ENCODE data around the gene TRMT13. TPM values are rescaled to one million over a fixed set of nuclear protein-coding genes. Genes with fewer than 3 reads are reported as not detected.

The TRMT13 gene
- total and polyA plus RNA-seq, 4 donors = 7.6 to 45.1 (median 12.3) TPM

DNA sequence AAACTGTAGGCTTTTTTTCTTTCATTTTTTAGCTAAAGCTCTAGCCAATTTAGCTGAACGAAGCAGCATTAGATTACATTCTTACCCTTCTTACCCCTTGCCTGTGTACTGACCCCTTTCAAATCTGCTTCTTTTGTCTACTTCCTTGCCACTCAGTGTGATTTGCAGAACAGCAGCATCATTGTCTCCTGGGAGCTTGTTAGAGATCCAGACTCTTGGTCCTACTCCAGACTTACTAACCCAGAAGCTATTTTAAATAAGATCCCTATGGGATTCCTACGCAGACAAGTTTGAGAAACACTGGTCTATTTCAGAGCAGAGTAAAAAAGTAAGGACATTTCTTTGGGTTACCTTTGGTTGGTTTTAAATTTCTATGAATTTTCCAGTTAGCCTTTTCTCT is 31.3 kb downstream of the TRMT13 start:
- peak overlapping the region in 1 of 2 donors; percentile 38 for H3K27ac ChIP-seq (ENCODE audit: low read depth in 1 of 2, low read length in 1 of 2)
- peaks cover 0 to 3% (median 0%) of the 10 kb centered on the region in 4 donors for H3K36me3 ChIP-seq (ENCODE audit: control insufficient read depth in 4 of 4, insufficient read depth in 4 of 4, low read length in 4 of 4)
- no peak overlapping the region for H3K4me3 ChIP-seq
- H3K9ac ChIP-seq (ENCODE audit: insufficient read depth in 1 of 2, low read length in 2 of 2) = no peak overlapping the region
- ATAC-seq (ENCODE audit: insufficient read depth, low FRiP score) (no peak), DNase-seq (peak in 1 of 3 donors; percentile 11)
- 71 to 78% methylated on average over 2 of the region's 2 CpGs for WGBS, 2 donors
- no peaks in the 10 kb centered on the region for H3K27me3 ChIP-seq (ENCODE audit: control insufficient read depth in 3 of 3, insufficient read depth in 3 of 3, low read length in 2 of 3)
- H3K4me1 ChIP-seq (ENCODE audit: control insufficient read depth in 5 of 5, insufficient read depth in 5 of 5, low read length in 5 of 5) = no peaks in the 10 kb centered on the region
- TF ChIP-seq, protein P1, sequence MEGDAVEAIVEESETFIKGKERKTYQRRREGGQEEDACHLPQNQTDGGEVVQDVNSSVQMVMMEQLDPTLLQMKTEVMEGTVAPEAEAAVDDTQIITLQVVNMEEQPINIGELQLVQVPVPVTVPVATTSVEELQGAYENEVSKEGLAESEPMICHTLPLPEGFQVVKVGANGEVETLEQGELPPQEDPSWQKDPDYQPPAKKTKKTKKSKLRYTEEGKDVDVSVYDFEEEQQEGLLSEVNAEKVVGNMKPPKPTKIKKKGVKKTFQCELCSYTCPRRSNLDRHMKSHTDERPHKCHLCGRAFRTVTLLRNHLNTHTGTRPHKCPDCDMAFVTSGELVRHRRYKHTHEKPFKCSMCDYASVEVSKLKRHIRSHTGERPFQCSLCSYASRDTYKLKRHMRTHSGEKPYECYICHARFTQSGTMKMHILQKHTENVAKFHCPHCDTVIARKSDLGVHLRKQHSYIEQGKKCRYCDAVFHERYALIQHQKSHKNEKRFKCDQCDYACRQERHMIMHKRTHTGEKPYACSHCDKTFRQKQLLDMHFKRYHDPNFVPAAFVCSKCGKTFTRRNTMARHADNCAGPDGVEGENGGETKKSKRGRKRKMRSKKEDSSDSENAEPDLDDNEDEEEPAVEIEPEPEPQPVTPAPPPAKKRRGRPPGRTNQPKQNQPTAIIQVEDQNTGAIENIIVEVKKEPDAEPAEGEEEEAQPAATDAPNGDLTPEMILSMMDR (IDR thresholded peaks at IDR 0.05; ENCODE audit: control extremely low read depth, extremely low read depth) = no peak
- no peaks in the 10 kb centered on the region for H3K9me3 ChIP-seq (ENCODE audit: control insufficient read depth in 4 of 4, insufficient read depth in 3 of 4, low read length in 3 of 4)

DNA sequence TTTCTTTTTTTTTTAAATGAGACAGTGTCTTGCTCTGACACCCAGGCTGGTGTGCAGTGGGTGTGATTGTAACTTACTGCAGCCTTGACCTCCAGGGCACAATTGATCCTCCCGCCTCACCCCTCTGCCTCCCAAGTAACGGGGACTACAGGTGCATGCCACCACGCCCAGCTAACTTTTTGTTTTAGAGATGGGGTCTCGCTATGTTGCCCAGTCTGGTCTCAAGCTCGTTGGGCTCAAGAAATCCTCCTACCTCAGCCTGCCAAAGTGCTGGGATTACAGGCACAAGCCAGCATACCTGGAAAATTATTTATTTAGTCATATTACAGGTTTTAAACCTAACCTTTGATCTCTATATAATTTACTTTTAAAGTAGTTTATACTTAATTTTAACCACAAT is 31.7 kb downstream of the TRMT13 start:
- DNase-seq = no peak
- TF ChIP-seq, protein P1 (IDR thresholded peaks at IDR 0.05; ENCODE audit: control extremely low read depth, extremely low read depth) = no peak
- H3K9ac ChIP-seq (ENCODE audit: insufficient read depth in 1 of 2, low read length in 2 of 2) = no peak overlapping the region
- H3K36me3 ChIP-seq (ENCODE audit: control insufficient read depth in 4 of 4, insufficient read depth in 4 of 4, low read length in 4 of 4) = peaks cover 0 to 3% (median 0%) of the 10 kb centered on the region in 4 donors
- no peak overlapping the region for H3K4me3 ChIP-seq
- ATAC-seq (ENCODE audit: insufficient read depth, low FRiP score) = no peak
- WGBS, 2 donors = 94 to 95% methylated on average over 5 of the region's 5 CpGs
- H3K27ac ChIP-seq (ENCODE audit: low read depth in 1 of 2, low read length in 1 of 2) = no peak overlapping the region
- H3K27me3 ChIP-seq (ENCODE audit: control insufficient read depth in 3 of 3, insufficient read depth in 3 of 3, low read length in 2 of 3) = no peaks in the 10 kb centered on the region
- no peaks in the 10 kb centered on the region for H3K9me3 ChIP-seq (ENCODE audit: control insufficient read depth in 4 of 4, insufficient read depth in 3 of 4, low read length in 3 of 4)
- H3K4me1 ChIP-seq (ENCODE audit: control insufficient read depth in 5 of 5, insufficient read depth in 5 of 5, low read length in 5 of 5) = no peaks in the 10 kb centered on the region

DNA sequence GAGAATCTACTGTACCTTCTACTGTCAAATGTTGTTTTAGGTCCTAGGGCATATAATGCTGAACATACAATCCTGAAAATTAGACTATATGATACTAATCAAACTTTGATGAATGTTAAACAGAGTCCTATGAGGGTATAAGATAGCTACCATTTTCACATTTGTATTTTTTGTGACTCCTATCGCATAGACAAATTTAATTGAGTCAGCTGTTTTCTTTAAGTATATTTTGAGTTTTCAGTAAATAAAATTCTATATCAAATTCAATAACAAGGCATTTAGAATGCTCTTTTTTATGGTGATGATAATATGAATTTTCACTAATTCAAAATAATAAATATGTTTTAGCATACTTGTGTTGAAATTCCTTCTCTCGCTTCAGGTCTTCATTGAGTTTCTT is 35.1 kb downstream of the TRMT13 start:
- WGBS, 2 donors = 96 to 98% methylated on average over 2 of the region's 2 CpGs
- Histone ChIP-seq H3K4me1 (ENCODE audit: control insufficient read depth in 5 of 5, insufficient read depth in 5 of 5, low read length in 5 of 5) (no peaks in the 10 kb centered on the region), H3K9ac (ENCODE audit: insufficient read depth in 1 of 2, low read length in 2 of 2) (no peak overlapping the region), H3K27ac (ENCODE audit: low read depth in 1 of 2, low read length in 1 of 2) (no peak overlapping the region), H3K36me3 (ENCODE audit: control insufficient read depth in 4 of 4, insufficient read depth in 4 of 4, low read length in 4 of 4) (peaks cover 0 to 3% (median 0%) of the 10 kb centered on the region in 4 donors), H3K9me3 (ENCODE audit: control insufficient read depth in 4 of 4, insufficient read depth in 3 of 4, low read length in 3 of 4) (no peaks in the 10 kb centered on the region), H3K4me3 (no peak overlapping the region), H3K27me3 (ENCODE audit: control insufficient read depth in 3 of 3, insufficient read depth in 3 of 3, low read length in 2 of 3) (no peaks in the 10 kb centered on the region)
- TF ChIP-seq, protein P1 (IDR thresholded peaks at IDR 0.05; ENCODE audit: control extremely low read depth, extremely low read depth) = no peak
- DNase-seq = no peak
- ATAC-seq (ENCODE audit: insufficient read depth, low FRiP score) = no peak
